HepG2 (cell line): ENCODE results near the gene IGF2BP3. TPM values are rescaled to one million over a fixed set of nuclear protein-coding genes. Genes with fewer than 3 reads are reported as not detected.

Experiments used
- ARNTL ChIP-seq: sonication (generic); formaldehyde crosslinking; IDR thresholded peaks from 2 replicates; pipeline ENCODE4 v1.4.0; 2020; ENCODE audit warnings: mild to moderate bottlenecking, missing genetic modification reagents
- ASH2L ChIP-seq: fragments of 300-600, 200-600 bp; sonication (generic); IDR thresholded peaks from 2 replicates; pipeline ENCODE4 v1.7.0; 2017; ENCODE audit warnings: low read depth, mild to moderate bottlenecking, moderate library complexity, mixed read lengths, low read length; ENCODE audit not compliant: insufficient read length
- FOXA3 ChIP-seq: IDR thresholded peaks from 2 replicates; pipeline ENCODE4 v1.6.1; 2016; ENCODE audit warnings: missing genetic modification reagents, missing compliant biosample characterization
- GATAD2A ChIP-seq: IDR thresholded peaks from 2 replicates; pipeline ENCODE4 v1.6.1; 2016
- GFI1 ChIP-seq: sonication (generic); formaldehyde crosslinking; IDR thresholded peaks from 2 replicates; pipeline ENCODE4 v1.5.0; 2020; ENCODE audit warnings: missing genetic modification reagents, mild to moderate bottlenecking, borderline replicate concordance
- HDAC1 ChIP-seq: sonication (generic); formaldehyde crosslinking; IDR thresholded peaks from 2 replicates; pipeline ENCODE4 v1.5.1; 2020; ENCODE audit warnings: mild to moderate bottlenecking, missing genetic modification reagents
- KDM3A ChIP-seq: IDR thresholded peaks from 2 replicates; pipeline ENCODE4 v1.6.1; 2018; ENCODE audit warnings: low read depth, missing compliant biosample characterization
- PHF21A ChIP-seq: sonication (generic); formaldehyde crosslinking; IDR thresholded peaks from 2 replicates; pipeline ENCODE4 v1.5.0; 2020; ENCODE audit warnings: mild to moderate bottlenecking, missing genetic modification reagents
- RXRA ChIP-seq: sonication (generic); formaldehyde crosslinking; IDR thresholded peaks from 2 replicates; pipeline ENCODE4 v1.5.1; 2020; ENCODE audit warnings: missing genetic modification reagents
- RXRB ChIP-seq: IDR thresholded peaks from 2 replicates; pipeline ENCODE4 v1.6.1; 2016; ENCODE audit warnings: borderline replicate concordance, missing genetic modification reagents, missing compliant biosample characterization
- SAFB2 ChIP-seq: sonication (generic); formaldehyde crosslinking; IDR thresholded peaks from 2 replicates; pipeline ENCODE4 v1.5.1; 2020; ENCODE audit warnings: missing genetic modification reagents, low read depth, mild to moderate bottlenecking, borderline replicate concordance
- ZMYM3 ChIP-seq: sonication (generic); formaldehyde crosslinking; IDR thresholded peaks from 2 replicates; pipeline ENCODE4 v1.5.1; 2020; ENCODE audit warnings: mild to moderate bottlenecking, missing genetic modification reagents
- ZNF230 ChIP-seq: sonication (generic); formaldehyde crosslinking; IDR thresholded peaks from 2 replicates; pipeline ENCODE4 v1.4.0; 2020; ENCODE audit warnings: mild to moderate bottlenecking, missing genetic modification reagents
- ZNF256 ChIP-seq: sonication (generic); formaldehyde crosslinking; conservative IDR thresholded peaks from 2 replicates; pipeline ENCODE4 v1.4.0; 2020; ENCODE audit warnings: missing genetic modification reagents
- ZNF335 ChIP-seq: sonication (generic); formaldehyde crosslinking; IDR thresholded peaks from 2 replicates; pipeline ENCODE4 v1.4.0; 2020; ENCODE audit warnings: missing genetic modification reagents
- polyA plus RNA-seq, 8 experiments: library from polyadenylated mRNA; depleted of rRNA in 3 of 8; stranded (reverse) in 7 of 8; unstranded in 1 of 8; fragments of >200 nt; fragmentation: Illumina TruSeq in 4 of 8; extraction: Trizol in 4 of 8; gene quantifications; 2 replicates each; pipeline versions ENCODE4 v1.2.1 to v1.2.3, GENCODE V29; 2011 to 2016; ENCODE audit warnings: low read depth in 4 of 8, missing spikeins in 1 of 8, mixed read lengths in 1 of 8; ENCODE audit not compliant: insufficient read depth in 1 of 8
- total RNA-seq, 5 experiments: library from RNA; depleted of rRNA; stranded (reverse); fragments of >200 nt; fragmentation: Illumina TruSeq; extraction: Trizol; gene quantifications; 2 replicates each; pipeline ENCODE4 v1.2.3, GENCODE V29; 2016; ENCODE audit warnings: low read depth in 1 of 5
- TF ChIP-seq, protein P1 (sequence below): sonication (generic); formaldehyde crosslinking; IDR thresholded peaks from 2 replicates; pipeline ENCODE4 v1.4.0; 2020; ENCODE audit warnings: missing genetic modification reagents

IGF2BP3 gene
- total and polyA plus RNA-seq, 2 of the 13 experiments (the other 11 are each of a cell fraction or from before 2014, with no cell fraction given), result 37.7 to 39.5 TPM

DNA sequence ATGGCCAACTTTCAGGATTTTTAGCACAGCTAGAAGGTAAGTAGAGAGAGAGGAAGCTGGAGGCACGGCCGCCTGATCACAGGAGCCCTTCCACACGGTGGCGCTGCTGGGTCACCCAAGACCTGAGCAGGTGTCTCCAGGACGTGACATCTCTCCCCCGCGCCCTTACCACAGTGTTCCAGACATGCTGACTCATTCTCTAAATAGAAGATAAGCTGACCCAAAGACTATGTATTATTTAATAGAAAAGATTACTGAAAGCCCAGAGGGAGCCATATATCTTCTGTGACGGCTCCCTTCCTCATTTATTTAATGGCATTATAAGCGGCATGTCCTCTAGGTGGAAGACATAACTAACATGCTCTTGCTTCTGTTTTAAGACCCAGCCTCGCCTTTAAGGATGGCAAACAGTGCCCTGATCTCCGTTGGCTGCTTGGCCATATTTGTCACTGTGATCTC, 197.1 kb downstream of the IGF2BP3 start (continued):
- TF ChIP-seq ZNF230 (CRISPR knock-in tag) (0 out of 2 replicates have a peak, but pooled peaks have one; percentile 36), SAFB2 (CRISPR knock-in tag) (peak; percentile 56; the same call in 1 of the 2 replicates), GATAD2A (peak; percentile 68), PHF21A (CRISPR knock-in tag) (no peak), RXRA (CRISPR knock-in tag) (0 out of 2 replicates have a peak, but pooled peaks have one; percentile 40), ASH2L (peak; percentile 30), KDM3A (CRISPR knock-in tag) (peak; percentile 74), GFI1 (CRISPR knock-in tag) (peak; percentile 43; the same call in 1 of the 2 replicates), RXRB (CRISPR knock-in tag) (peak; percentile 56; the same call in 1 of the 2 replicates), FOXA3 (CRISPR knock-in tag) (peak; percentile 44; the same call in 1 of the 2 replicates), ARNTL (CRISPR knock-in tag) (peak; percentile 18; the same call in 1 of the 2 replicates), ZNF335 (CRISPR knock-in tag) (0 out of 2 replicates have a peak, but pooled peaks have one; percentile 42), HDAC1 (CRISPR knock-in tag) (no peak; the same call in 1 of the 2 replicates), ZMYM3 (CRISPR knock-in tag) (0 out of 2 replicates have a peak, but pooled peaks have one; percentile 19), ZNF256 (peak; percentile 59; the same call in 1 of the 2 replicates)
- TF ChIP-seq, protein P1, sequence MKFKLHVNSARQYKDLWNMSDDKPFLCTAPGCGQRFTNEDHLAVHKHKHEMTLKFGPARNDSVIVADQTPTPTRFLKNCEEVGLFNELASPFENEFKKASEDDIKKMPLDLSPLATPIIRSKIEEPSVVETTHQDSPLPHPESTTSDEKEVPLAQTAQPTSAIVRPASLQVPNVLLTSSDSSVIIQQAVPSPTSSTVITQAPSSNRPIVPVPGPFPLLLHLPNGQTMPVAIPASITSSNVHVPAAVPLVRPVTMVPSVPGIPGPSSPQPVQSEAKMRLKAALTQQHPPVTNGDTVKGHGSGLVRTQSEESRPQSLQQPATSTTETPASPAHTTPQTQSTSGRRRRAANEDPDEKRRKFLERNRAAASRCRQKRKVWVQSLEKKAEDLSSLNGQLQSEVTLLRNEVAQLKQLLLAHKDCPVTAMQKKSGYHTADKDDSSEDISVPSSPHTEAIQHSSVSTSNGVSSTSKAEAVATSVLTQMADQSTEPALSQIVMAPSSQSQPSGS, result 0 out of 2 replicates have a peak, but pooled peaks have one; percentile 38
